ENCODE data around the gene PLCB1. TPM values are rescaled to one million over a fixed set of nuclear protein-coding genes. Genes with fewer than 3 reads are reported as not detected.

Gene PLCB1
- total and polyA plus RNA-seq, 2 experiments from 2014 or later = 6.7 to 20.5 TPM

DNA sequence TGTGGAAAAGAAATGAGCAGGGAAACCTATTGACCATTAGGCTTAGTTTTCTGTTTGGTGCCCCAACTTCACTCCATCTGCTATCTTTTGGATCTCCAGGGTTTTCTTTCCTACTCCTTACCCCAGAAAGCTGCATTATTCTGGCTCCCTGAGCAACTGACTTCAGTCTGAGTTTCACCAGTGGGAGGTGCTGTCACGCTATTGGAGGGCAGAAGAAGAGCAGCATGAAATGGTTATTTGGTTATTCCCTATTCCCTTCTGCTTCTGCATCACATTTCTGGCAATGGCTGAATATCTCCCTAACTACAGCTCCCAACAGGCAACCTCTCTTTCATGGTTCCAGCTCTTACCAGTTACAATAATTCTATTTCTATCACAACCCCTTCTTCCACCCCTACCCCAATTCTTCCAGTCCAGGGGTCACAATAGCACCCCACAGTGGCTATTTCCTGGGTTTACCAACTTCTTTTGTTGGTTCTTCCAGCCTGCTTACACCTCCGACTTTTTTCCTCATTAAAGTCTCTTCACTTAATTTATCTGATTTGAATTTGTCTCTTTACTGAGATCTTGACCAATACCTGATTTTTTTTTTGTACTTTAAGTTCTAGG lies 311.5 kb downstream of the PLCB1 start:
- Histone ChIP-seq H3K9me3 (ENCODE audit: low read depth) (no peaks in the 10 kb centered on the region), H3K4me1 (ENCODE audit: insufficient read depth) (no peaks in the 10 kb centered on the region), H2AFZ (no peak overlapping the region), H3K36me3 (replicated peaks; ENCODE audit: insufficient read depth, low read depth) (no peaks in the 10 kb centered on the region), H3K4me2 (no peak overlapping the region), H3K27me3 (no peaks in the 10 kb centered on the region), H3K27ac (no peak overlapping the region), H4K20me1 (ENCODE audit: insufficient read depth, poor library complexity, severe bottlenecking) (no peaks in the 10 kb centered on the region), H3K9me2 (replicated peaks; ENCODE audit: insufficient read depth) (no peaks in the 10 kb centered on the region), H3K79me2 (no peaks in the 10 kb centered on the region), H3K4me3 (no peak overlapping the region)
- WGBS (ENCODE audit: low lambda C conversion rate, missing lambda C conversion rate) = 71% methylated on average over 2 of the region's 2 CpGs
- DNase-seq (ENCODE audit: low spot score) = no peak
- TF ChIP-seq EZH2phosphoT487 (IDR thresholded peaks at IDR 0.05; ENCODE audit: low read depth, severe bottlenecking, unreplicated experiment) = no peak
- no peak for TF ChIP-seq EZH2 (IDR thresholded peaks at IDR 0.05; ENCODE audit: borderline replicate concordance)
- TF ChIP-seq, protein P1, sequence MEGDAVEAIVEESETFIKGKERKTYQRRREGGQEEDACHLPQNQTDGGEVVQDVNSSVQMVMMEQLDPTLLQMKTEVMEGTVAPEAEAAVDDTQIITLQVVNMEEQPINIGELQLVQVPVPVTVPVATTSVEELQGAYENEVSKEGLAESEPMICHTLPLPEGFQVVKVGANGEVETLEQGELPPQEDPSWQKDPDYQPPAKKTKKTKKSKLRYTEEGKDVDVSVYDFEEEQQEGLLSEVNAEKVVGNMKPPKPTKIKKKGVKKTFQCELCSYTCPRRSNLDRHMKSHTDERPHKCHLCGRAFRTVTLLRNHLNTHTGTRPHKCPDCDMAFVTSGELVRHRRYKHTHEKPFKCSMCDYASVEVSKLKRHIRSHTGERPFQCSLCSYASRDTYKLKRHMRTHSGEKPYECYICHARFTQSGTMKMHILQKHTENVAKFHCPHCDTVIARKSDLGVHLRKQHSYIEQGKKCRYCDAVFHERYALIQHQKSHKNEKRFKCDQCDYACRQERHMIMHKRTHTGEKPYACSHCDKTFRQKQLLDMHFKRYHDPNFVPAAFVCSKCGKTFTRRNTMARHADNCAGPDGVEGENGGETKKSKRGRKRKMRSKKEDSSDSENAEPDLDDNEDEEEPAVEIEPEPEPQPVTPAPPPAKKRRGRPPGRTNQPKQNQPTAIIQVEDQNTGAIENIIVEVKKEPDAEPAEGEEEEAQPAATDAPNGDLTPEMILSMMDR (IDR thresholded peaks at IDR 0.05; ENCODE audit: poor library complexity) = no peak

DNA sequence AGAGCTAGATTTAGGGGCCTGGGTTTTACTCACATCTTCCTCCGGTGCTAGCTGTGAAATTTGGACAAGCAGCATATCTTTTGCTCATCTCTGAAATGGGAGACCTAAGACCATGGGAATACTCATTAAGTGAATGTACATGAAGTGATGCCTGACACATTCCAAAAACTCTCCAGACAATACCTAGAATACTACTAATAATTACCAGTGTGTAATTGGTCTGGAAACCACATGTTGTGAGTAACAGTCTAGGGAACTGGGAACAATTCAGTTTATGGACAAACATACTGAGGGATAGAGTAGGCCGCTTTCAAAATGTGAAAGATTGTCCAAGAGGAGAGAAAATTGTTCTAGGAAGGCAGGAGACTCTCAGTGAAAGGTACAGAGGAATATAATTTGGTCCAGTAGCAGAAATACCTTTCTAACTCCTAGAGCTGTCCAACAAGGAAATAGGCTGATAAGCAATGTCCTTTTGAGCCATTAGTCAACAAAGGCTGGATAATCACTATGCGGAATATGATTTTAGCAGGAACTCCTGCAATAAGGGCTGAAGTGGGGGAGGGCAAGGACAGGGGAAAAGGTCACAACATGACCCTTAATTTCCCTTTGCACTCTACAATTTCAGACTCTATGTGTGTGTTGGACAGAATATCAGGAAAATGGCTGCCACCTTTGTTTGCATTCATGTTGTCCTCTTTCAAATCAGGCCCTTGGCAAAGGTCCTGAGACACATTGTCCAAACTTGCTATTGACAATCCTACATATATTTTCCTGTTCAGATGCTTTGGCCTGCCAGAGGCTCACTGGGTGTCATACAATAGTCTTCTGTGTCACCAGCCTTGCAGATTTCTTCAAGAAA lies 315.4 kb downstream of the PLCB1 start:
- WGBS (ENCODE audit: low lambda C conversion rate, missing lambda C conversion rate) = 83% methylated on average over 3 of the region's 3 CpGs
- no peak overlapping the region for H3K27ac ChIP-seq

DNA sequence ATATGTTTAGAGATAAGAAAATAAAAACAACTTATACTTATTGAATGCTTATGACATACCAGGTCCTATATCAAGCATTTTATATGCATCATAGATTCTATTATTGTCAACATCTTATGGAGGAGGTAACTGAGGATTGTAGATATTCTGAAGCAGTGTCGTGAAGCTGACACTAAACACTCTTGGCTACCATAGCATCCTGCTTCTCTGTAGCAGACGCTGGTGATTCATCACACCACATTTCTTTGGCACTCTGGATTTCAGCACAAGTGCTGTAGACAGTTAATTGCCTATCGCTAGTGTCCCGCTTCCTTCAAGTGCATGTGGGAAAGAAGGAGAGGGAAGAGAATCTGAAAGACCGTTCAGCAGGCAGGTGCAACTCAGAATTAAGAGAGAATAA lies 317.1 kb downstream of the PLCB1 start:
- WGBS (ENCODE audit: low lambda C conversion rate, missing lambda C conversion rate) = 91% methylated on average over 5 of the region's 5 CpGs
- H3K4me3 ChIP-seq = no peak overlapping the region

More for the DNA sequence above, 315.4 kb downstream of the PLCB1 start:
- Histone ChIP-seq H3K36me3 (replicated peaks; ENCODE audit: insufficient read depth, low read depth) (no peaks in the 10 kb centered on the region), H3K9me3 (ENCODE audit: low read depth) (no peaks in the 10 kb centered on the region), H3K27me3 (no peaks in the 10 kb centered on the region), H3K9me2 (replicated peaks; ENCODE audit: insufficient read depth) (no peaks in the 10 kb centered on the region), H3K4me3 (no peak overlapping the region), H3K4me1 (ENCODE audit: insufficient read depth) (no peaks in the 10 kb centered on the region), H2AFZ (no peak overlapping the region), H3K4me2 (no peak overlapping the region), H4K20me1 (ENCODE audit: insufficient read depth, poor library complexity, severe bottlenecking) (no peaks in the 10 kb centered on the region), H3K79me2 (no peaks in the 10 kb centered on the region)
- TF ChIP-seq, protein P1 (IDR thresholded peaks at IDR 0.05; ENCODE audit: poor library complexity) = no peak
- no peak for TF ChIP-seq EZH2 (IDR thresholded peaks at IDR 0.05; ENCODE audit: borderline replicate concordance)
- TF ChIP-seq EZH2phosphoT487 (IDR thresholded peaks at IDR 0.05; ENCODE audit: low read depth, severe bottlenecking, unreplicated experiment) = no peak
- DNase-seq (ENCODE audit: low spot score) = no peak

More for the DNA sequence above, 317.1 kb downstream of the PLCB1 start:
- TF ChIP-seq, protein P1 (IDR thresholded peaks at IDR 0.05; ENCODE audit: poor library complexity) = no peak
- Histone ChIP-seq H3K9me2 (replicated peaks; ENCODE audit: insufficient read depth) (no peaks in the 10 kb centered on the region), H3K27me3 (no peaks in the 10 kb centered on the region), H3K9me3 (ENCODE audit: low read depth) (no peaks in the 10 kb centered on the region), H3K27ac (no peak overlapping the region), H2AFZ (no peak overlapping the region), H3K79me2 (no peaks in the 10 kb centered on the region), H3K4me1 (ENCODE audit: insufficient read depth) (no peaks in the 10 kb centered on the region), H4K20me1 (ENCODE audit: insufficient read depth, poor library complexity, severe bottlenecking) (no peaks in the 10 kb centered on the region), H3K4me2 (no peak overlapping the region), H3K36me3 (replicated peaks; ENCODE audit: insufficient read depth, low read depth) (no peaks in the 10 kb centered on the region)
- no peak for DNase-seq (ENCODE audit: low spot score)

Measured in hepatocyte (in vitro differentiated cells).